GM12878 (cell line): ENCODE results near the gene PDXDC1.
"Not testable (repeated sequence)": the region's sequence is repeated elsewhere in the genome, so short reads cannot be mapped to it uniquely, and the experiment has no call there.

ENCODE experiments used
- BRCA1 ChIP-seq: IDR thresholded peaks from 2 replicates; pipeline ENCODE4 v1.6.1; 2011; ENCODE audit warnings: low read depth, low read length, improper control_type of control experiment
- CHD4 ChIP-seq: fragments of 200-600 bp; sonication (generic); IDR thresholded peaks from 2 replicates; pipeline ENCODE4 v1.6.1; 2016; ENCODE audit warnings: mild to moderate bottlenecking
- EGR1 ChIP-seq, 2 experiments: IDR thresholded peaks; 1 replicate in 1 of 2; 2 replicates in 1 of 2; pipeline ENCODE4 v1.6.1; 2011 to 2012; ENCODE audit warnings: low read depth in 2 of 2, low read length in 2 of 2, borderline replicate concordance in 1 of 2, mild to moderate bottlenecking in 1 of 2, moderate library complexity in 1 of 2
- MXI1 ChIP-seq: fragments of 150-350 bp; IDR thresholded peaks from 2 replicates; pipeline ENCODE4 v1.6.1; 2011; ENCODE audit warnings: low read depth, mild to moderate bottlenecking, inconsistent platforms, low read length, improper control_type of control experiment
- MYC ChIP-seq: IDR thresholded peaks from 2 replicates; pipeline ENCODE4 v1.6.1; 2011; ENCODE audit warnings: mild to moderate bottlenecking, low read length, moderate library complexity, inconsistent platforms; ENCODE audit not compliant: insufficient read depth, insufficient replicate concordance, insufficient read length, severe bottlenecking
- PAX8 ChIP-seq: fragments of 450-650 bp; IDR thresholded peaks from 2 replicates; pipeline ENCODE4 v1.6.1; 2017; ENCODE audit warnings: mild to moderate bottlenecking, moderate library complexity
- REST ChIP-seq: IDR thresholded peaks from 2 replicates; pipeline ENCODE4 v1.6.1; 2012; ENCODE audit warnings: mild to moderate bottlenecking, low read depth, low read length
- TBL1XR1 ChIP-seq: IDR thresholded peaks from 2 replicates; pipeline ENCODE4 v1.6.1; 2012; ENCODE audit warnings: low read depth, low read length, improper control_type of control experiment
- ZBTB4 ChIP-seq: fragments of 450-650 bp; formaldehyde crosslinking; IDR thresholded peaks from 2 replicates; pipeline ENCODE4 v1.4.0; 2022; ENCODE audit warnings: mild to moderate bottlenecking, moderate library complexity
- TF ChIP-seq, protein P1 (sequence below), 3 experiments: IDR thresholded peaks in 2 of 3; conservative IDR thresholded peaks in 1 of 3; 2 replicates each; pipeline ENCODE4 v1.5.1; 2011; ENCODE audit warnings: low read depth in 3 of 3, low read length in 3 of 3, mild to moderate bottlenecking in 3 of 3, control low read depth in 2 of 3, moderate library complexity in 2 of 3, inconsistent platforms in 1 of 3, mixed read lengths in 1 of 3; ENCODE audit not compliant: control insufficient read depth in 2 of 3, insufficient read depth in 1 of 3; ENCODE audit errors: extremely low read depth in 1 of 3
- TF ChIP-seq, protein P2 (sequence below): IDR thresholded peaks from 2 replicates; pipeline ENCODE4 v1.6.1; 2012; ENCODE audit warnings: low read depth, low read length, improper control_type of control experiment

- TF ChIP-seq, protein P1, sequence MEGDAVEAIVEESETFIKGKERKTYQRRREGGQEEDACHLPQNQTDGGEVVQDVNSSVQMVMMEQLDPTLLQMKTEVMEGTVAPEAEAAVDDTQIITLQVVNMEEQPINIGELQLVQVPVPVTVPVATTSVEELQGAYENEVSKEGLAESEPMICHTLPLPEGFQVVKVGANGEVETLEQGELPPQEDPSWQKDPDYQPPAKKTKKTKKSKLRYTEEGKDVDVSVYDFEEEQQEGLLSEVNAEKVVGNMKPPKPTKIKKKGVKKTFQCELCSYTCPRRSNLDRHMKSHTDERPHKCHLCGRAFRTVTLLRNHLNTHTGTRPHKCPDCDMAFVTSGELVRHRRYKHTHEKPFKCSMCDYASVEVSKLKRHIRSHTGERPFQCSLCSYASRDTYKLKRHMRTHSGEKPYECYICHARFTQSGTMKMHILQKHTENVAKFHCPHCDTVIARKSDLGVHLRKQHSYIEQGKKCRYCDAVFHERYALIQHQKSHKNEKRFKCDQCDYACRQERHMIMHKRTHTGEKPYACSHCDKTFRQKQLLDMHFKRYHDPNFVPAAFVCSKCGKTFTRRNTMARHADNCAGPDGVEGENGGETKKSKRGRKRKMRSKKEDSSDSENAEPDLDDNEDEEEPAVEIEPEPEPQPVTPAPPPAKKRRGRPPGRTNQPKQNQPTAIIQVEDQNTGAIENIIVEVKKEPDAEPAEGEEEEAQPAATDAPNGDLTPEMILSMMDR (IDR thresholded peaks at IDR 0.05 in 2 of 3, conservative IDR thresholded peaks at IDR 0.05 in 1 of 3; ENCODE audit: control insufficient read depth in 2 of 3, extremely low read depth in 1 of 3, insufficient read depth in 1 of 3, low read depth in 3 of 3, low read length in 3 of 3), result not testable (repeated sequence)
- TF ChIP-seq MXI1; BRCA1; ZBTB4 (CRISPR knock-in tag); MYC; EGR1 (IDR thresholded peaks at IDR 0.05; ENCODE audit: borderline replicate concordance in 1 of 2, low read depth in 2 of 2, low read length in 2 of 2); TBL1XR1; CHD4; REST; PAX8: not testable (repeated sequence)
- TF ChIP-seq, protein P2, sequence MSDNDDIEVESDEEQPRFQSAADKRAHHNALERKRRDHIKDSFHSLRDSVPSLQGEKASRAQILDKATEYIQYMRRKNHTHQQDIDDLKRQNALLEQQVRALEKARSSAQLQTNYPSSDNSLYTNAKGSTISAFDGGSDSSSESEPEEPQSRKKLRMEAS, result not testable (repeated sequence)
Measured at GRCh38 chr16:15045270-15045669, 70.4 kb downstream of the PDXDC1 start.
